Uterus (tissue), 2 donors: ENCODE results near the gene CPED1.

ENCODE experiments used
- POLR2A ChIP-seq, 2 donors: fragments of 450-650 bp; IDR thresholded peaks; one replicate each; pipeline ENCODE4 v1.6.1; 2016; ENCODE audit warnings: antibody characterized with exemption in 2 of 2, mild to moderate bottlenecking in 1 of 2, moderate library complexity in 1 of 2
- TF ChIP-seq, protein P1 (sequence below), 4 experiments: fragments of 200-600 bp in 2 of 4; fragments of 450-650 bp in 2 of 4; sonication (generic) in 2 of 4; IDR thresholded peaks; one replicate each; pipeline ENCODE4 v1.5.1; 2016 to 2019; ENCODE audit warnings: antibody characterized with exemption in 4 of 4, mild to moderate bottlenecking in 2 of 4, moderate library complexity in 1 of 4

DNA sequence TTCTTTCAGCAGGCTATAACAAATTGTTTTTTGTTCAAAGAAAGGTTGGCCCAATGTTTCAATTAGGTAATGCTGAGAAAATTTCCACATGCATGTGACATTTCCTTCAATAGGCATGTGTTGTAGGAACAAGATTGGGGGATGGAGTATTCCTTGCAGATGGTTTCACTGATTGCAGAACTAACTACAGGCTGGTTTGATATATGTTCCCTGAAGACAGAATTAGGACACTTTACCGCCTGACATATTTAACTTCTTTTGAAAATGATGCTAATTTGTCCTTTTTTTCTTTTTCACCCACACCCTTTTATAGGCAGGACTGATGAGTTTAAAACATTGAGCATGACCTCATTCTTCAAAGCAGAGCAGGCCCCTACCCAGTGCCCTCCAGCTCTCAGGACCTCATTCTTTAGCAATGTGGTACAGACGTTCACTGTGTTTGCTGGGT lies 163.3 kb downstream of the CPED1 start:
- TF ChIP-seq, protein P1, sequence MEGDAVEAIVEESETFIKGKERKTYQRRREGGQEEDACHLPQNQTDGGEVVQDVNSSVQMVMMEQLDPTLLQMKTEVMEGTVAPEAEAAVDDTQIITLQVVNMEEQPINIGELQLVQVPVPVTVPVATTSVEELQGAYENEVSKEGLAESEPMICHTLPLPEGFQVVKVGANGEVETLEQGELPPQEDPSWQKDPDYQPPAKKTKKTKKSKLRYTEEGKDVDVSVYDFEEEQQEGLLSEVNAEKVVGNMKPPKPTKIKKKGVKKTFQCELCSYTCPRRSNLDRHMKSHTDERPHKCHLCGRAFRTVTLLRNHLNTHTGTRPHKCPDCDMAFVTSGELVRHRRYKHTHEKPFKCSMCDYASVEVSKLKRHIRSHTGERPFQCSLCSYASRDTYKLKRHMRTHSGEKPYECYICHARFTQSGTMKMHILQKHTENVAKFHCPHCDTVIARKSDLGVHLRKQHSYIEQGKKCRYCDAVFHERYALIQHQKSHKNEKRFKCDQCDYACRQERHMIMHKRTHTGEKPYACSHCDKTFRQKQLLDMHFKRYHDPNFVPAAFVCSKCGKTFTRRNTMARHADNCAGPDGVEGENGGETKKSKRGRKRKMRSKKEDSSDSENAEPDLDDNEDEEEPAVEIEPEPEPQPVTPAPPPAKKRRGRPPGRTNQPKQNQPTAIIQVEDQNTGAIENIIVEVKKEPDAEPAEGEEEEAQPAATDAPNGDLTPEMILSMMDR (IDR thresholded peaks at IDR 0.05) = no peak
- no peak for TF ChIP-seq POLR2A (IDR thresholded peaks at IDR 0.05)
